PFSK-1 (cell line): ENCODE measurements around the gene TMEM218.

Experiments used
- FOXP2 ChIP-seq: optimal IDR thresholded peaks from 2 replicates; pipeline ENCODE3; 2011; ENCODE audit warnings: borderline replicate concordance, control low read depth, inconsistent platforms; ENCODE audit not compliant: insufficient read depth; ENCODE audit errors: extremely low read length, extremely low read depth
- POLR2AphosphoS5 ChIP-seq: IDR thresholded peaks from 2 replicates; pipeline ENCODE4 v1.6.1; 2012; ENCODE audit warnings: low read depth, mild to moderate bottlenecking, control low read depth, low read length, moderate library complexity
- SIN3A ChIP-seq: IDR thresholded peaks from 2 replicates; pipeline ENCODE4 v1.6.1; 2012; ENCODE audit warnings: mild to moderate bottlenecking, low read length, moderate library complexity, borderline replicate concordance; ENCODE audit not compliant: insufficient read depth
- TAF1 ChIP-seq: IDR thresholded peaks from 2 replicates; pipeline ENCODE4 v1.6.1; 2012; ENCODE audit warnings: low read length, control low read depth, borderline replicate concordance; ENCODE audit not compliant: insufficient read depth
- TF ChIP-seq, protein P1 (sequence below), 2 experiments: IDR thresholded peaks; 2 replicates each; pipeline versions ENCODE4 v1.6.1 to v1.8.0; 2011 to 2012; ENCODE audit warnings: low read depth in 2 of 2, low read length in 2 of 2, control low read depth in 1 of 2, inconsistent platforms in 1 of 2, mild to moderate bottlenecking in 1 of 2, moderate library complexity in 1 of 2; ENCODE audit not compliant: insufficient read depth in 1 of 2

Gene TMEM218

DNA sequence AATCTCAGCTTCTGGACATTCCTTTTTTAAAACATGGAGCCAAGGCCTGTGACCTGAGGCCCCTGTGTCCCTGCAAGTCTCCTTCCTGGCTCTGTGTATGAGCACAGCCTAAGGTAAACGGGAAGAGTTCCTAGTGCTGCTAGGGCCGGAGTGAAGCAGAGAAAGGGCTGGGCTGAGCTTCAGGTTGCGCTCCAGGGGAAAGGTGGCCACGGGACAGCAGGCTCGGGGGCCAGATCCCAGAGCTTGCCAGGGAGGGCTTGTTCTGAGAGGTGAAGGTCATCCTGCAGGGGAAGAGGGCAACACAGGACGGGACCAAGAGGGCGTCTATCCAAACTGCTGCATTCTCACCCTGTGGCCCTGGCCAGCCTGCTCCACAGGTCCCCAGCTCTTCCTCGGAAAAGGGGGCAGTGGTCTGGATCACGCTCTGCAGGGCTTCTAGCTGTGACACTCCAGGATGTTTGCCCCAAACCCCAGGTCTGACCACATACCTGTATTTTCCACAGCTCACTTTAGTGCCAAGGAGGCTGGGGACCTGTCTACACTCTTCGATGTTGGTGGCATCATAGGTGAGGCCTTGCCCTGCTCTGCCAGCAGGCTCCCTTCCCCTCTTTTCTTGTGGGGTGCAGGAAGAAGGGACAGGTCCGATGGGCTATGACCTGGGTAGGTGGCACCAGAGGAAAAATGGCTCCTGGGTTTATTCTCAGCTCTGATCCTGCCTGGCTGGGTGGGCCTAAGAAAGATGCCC lies 27.9 kb downstream of the TMEM218 start:
- TF ChIP-seq TAF1 (no peak), SIN3A (no peak), POLR2AphosphoS5 (no peak), FOXP2 (no peak)
- TF ChIP-seq, protein P1, sequence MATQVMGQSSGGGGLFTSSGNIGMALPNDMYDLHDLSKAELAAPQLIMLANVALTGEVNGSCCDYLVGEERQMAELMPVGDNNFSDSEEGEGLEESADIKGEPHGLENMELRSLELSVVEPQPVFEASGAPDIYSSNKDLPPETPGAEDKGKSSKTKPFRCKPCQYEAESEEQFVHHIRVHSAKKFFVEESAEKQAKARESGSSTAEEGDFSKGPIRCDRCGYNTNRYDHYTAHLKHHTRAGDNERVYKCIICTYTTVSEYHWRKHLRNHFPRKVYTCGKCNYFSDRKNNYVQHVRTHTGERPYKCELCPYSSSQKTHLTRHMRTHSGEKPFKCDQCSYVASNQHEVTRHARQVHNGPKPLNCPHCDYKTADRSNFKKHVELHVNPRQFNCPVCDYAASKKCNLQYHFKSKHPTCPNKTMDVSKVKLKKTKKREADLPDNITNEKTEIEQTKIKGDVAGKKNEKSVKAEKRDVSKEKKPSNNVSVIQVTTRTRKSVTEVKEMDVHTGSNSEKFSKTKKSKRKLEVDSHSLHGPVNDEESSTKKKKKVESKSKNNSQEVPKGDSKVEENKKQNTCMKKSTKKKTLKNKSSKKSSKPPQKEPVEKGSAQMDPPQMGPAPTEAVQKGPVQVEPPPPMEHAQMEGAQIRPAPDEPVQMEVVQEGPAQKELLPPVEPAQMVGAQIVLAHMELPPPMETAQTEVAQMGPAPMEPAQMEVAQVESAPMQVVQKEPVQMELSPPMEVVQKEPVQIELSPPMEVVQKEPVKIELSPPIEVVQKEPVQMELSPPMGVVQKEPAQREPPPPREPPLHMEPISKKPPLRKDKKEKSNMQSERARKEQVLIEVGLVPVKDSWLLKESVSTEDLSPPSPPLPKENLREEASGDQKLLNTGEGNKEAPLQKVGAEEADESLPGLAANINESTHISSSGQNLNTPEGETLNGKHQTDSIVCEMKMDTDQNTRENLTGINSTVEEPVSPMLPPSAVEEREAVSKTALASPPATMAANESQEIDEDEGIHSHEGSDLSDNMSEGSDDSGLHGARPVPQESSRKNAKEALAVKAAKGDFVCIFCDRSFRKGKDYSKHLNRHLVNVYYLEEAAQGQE (IDR thresholded peaks at IDR 0.05; ENCODE audit: insufficient read depth in 1 of 2, low read depth in 2 of 2, low read length in 2 of 2) = no peak

DNA sequence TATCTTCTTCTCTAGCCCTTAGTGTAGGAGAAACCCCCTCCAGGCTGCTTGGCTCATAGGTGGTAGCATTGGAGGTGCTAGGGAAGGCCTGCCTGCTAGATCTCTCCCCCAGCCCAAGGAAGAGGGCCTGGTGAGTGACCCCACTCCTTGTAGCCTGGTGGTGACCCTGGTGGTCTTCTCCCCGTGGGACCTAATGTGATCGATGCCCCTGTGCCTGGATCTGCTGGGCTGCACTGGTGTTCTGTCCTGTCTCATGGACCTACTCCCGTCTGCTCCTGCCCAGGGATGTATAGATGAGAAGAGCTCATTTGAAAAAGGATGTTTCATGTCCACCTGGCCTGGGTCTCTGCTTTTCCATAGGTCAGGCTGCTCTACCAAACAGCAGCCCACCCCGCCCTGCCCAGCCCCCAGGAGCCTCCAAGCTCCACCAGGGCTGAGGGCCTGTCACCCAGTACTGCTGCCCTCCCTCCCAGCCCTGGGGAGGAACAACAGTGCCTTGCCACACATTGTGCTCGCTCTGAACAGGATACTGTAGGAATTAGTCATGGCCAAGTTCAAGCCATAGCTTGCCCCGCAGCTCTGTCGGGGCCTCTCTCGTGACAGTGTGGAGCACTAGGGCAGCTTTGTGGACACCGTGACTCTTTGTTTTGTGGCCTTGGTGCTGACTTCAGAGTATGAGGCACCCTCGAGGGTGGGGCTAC lies 28.7 kb downstream of the TMEM218 start:
- TF ChIP-seq SIN3A (no peak), FOXP2 (no peak), TAF1 (no peak), POLR2AphosphoS5 (no peak)
- TF ChIP-seq, protein P1 (IDR thresholded peaks at IDR 0.05; ENCODE audit: insufficient read depth in 1 of 2, low read depth in 2 of 2, low read length in 2 of 2) = no peak

DNA sequence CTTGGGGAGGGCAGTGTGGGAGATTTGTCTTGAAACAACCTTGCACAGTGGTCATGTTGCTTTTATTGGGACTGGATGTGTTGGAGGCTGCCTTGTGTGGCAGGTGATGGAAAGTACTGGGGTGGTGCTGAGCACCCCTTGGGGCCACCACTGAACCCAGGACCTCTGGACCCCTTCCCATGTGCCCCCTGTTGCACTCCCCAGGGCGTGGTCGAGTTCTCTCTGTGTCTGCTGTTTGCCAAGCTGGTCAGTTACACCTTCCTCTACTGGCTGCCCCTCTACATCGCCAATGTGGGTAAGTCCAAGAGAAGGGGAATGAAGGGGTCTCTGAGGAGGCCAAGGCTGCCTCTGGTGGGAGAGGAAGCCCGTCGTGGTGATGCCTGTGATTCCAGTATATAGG lies 29.4 kb downstream of the TMEM218 start:
- TF ChIP-seq, protein P1 (IDR thresholded peaks at IDR 0.05; ENCODE audit: insufficient read depth in 1 of 2, low read depth in 2 of 2, low read length in 2 of 2) = no peak
- TF ChIP-seq FOXP2 = no peak
- no peak for TF ChIP-seq SIN3A
- no peak for TF ChIP-seq POLR2AphosphoS5
- no peak for TF ChIP-seq TAF1

DNA sequence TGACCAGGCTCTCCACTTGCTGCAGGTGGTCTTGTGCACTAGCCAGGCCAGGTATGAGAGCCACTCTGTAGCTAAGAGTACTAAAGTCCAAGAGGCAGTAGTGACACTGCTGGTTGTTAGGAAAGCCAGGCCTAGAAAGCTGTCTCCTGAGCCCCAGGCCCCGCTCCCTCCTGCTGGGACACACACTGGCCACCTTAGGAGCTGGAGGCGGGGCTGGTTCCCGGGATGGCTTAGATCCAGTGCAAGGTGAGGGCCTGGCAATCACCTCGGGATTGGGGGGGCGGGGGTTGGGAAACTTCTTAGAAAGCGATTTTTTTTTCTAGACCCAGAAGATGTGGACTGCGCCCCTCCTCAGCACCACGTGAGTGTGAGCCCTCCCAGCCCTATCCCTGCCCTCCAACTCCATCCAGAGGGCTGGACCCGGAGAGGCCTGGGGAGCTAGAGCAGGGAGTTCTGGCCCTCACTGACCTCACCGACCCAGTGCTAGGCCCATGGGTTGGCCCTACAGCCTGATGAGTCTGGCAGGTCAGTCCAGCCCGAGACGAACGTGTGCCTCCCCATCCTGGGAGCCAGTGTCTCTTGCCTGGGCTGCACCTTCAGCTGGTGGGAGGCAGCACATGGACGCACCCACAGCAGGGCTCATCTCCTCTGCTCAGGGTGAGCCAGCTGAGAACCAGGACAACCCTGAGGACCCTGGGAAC lies 30.2 kb downstream of the TMEM218 start:
- TF ChIP-seq, protein P1 (IDR thresholded peaks at IDR 0.05; ENCODE audit: insufficient read depth in 1 of 2, low read depth in 2 of 2, low read length in 2 of 2) = no peak
- TF ChIP-seq TAF1 (no peak), POLR2AphosphoS5 (no peak), FOXP2 (no peak), SIN3A (no peak)
